ENCODE data around the gene BAIAP2L1.
A peak's percentile ranks its signal among the peaks of the same experiment; 100 is the strongest.

The BAIAP2L1 gene

DNA sequence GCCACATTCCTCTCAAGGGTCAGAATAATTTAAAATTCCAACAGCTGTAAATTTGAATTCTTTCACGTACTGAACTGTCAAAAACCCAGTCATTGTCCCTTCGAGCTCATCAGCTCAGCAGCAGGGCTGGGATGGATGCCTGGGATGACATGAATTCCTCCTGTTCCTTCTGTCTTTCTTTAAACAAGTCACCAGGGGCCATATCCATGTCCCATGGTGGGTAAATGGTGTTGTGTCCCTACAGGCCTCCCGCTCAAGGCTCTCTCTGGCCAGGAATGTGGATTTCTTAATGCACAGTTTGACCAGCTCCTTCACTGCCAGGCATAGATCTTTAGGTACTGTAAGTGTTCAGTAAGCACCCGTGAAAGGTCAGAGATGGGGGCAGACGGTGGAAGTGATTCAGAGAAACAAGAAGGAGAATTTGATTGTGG, 135.0 kb downstream of the BAIAP2L1 start:
- Histone ChIP-seq H3K27me3 (ENCODE audit: low read depth) (no peaks in the 10 kb centered on the region), H3K36me3 (replicated peaks) (no peaks in the 10 kb centered on the region), H3K9me3 (no peaks in the 10 kb centered on the region), H3K4me1 (no peaks in the 10 kb centered on the region), H3K4me3 (no peak overlapping the region)
- in situ Hi-C loops (cut with MboI; ENCODE audit: low sequenced_read_pairs) = no loop called here
- DNase-seq (ENCODE audit: low spot score in 2 of 2) = no peak

DNA sequence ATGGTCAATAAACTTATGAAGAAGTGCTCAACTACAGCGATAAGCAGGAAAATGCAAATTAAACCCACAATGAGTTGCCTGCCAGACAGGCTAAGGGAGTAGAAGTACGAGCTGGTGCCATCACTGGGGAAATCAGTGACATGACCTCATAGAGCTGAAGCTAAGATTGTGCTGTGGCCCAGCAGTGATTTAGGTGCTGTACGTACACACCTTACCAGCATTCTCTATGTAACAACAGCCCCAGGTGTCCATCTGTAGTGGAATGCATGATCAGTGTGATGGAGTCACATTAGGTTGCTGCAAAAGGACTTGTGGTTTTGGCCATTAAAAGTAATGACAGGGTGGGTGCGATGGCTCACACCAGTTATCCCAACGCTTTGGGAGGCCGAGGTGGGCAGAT, 143.2 kb downstream of the BAIAP2L1 start:
- Histone ChIP-seq H3K36me3 (replicated peaks) (peaks cover 3% of the 10 kb centered on the region; the same call in 1 of the 2 replicates), H3K27me3 (ENCODE audit: low read depth) (no peaks in the 10 kb centered on the region), H3K4me1 (no peaks in the 10 kb centered on the region; the same call in 1 of the 2 replicates), H3K4me3 (no peak overlapping the region), H3K9me3 (no peaks in the 10 kb centered on the region)
- in situ Hi-C loops (cut with MboI; ENCODE audit: low sequenced_read_pairs) = no loop called here
- no peak for DNase-seq (ENCODE audit: low spot score in 2 of 2)

DNA sequence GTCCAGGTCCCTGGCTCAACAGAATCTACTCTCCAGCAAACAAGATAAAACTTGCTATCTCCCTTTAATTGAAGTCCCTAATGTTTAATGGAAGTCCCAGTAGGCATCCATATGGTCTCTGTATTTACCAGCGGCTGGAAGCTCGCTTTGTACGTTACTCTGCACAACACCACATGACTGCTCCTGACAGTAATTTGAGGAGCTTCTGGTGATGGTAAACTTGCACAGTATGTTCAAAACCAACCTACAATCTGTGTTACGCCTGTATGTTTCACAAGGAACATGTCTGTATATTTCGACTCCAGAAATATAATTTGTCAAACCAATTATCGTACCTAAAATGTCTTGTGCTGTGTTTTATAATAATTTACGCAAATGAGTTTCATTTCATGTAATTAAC, 144.5 kb downstream of the BAIAP2L1 start:
- no peak for DNase-seq (ENCODE audit: low spot score in 2 of 2)
- in situ Hi-C loops (cut with MboI; ENCODE audit: low sequenced_read_pairs) = no loop called here
- no peak overlapping the region for H3K4me3 ChIP-seq

DNA sequence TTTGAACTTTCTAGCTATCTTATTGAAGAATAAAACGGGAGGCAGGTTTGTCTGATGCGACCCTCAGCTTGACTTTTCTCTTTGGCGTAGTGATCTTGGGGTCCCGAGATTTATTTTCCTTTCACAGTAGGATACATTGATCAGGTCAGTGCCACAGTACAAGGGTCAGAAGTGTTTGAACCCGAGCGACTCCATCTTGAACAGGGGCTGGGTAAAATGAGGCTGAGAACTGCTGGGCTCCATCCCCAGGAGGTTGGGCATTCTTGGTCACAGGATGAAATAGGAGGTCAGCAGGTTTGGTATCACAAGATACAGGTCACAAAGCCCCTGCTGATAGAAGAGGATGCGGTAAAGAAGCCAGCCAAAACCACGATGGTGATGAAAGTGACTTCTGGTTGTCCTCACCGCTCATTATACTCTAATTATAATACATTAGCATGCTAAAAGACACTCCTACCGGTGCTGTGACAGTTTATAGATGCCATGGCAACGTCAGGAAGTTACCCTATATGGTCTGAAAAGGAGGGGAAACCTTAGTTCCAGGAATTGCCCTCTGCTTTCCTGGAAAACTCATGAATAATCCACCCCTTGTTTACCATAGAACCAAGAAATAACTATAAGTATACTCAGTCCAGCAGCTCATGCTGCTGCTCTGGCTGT, 145.8 kb downstream of the BAIAP2L1 start:
- Histone ChIP-seq H3K27me3 (ENCODE audit: low read depth) (no peaks in the 10 kb centered on the region), H3K4me3 (no peak overlapping the region), H3K36me3 (replicated peaks) (peaks cover 3% of the 10 kb centered on the region; the same call in 1 of the 2 replicates), H3K4me1 (no peaks in the 10 kb centered on the region; the same call in 1 of the 2 replicates), H3K9me3 (no peaks in the 10 kb centered on the region)
- DNase-seq (ENCODE audit: low spot score in 2 of 2) = no peak
- in situ Hi-C loops (cut with MboI; ENCODE audit: low sequenced_read_pairs) = no loop called here

More for the DNA sequence above, 144.5 kb downstream of the BAIAP2L1 start:
- Histone ChIP-seq H3K36me3 (replicated peaks) (peaks cover 3% of the 10 kb centered on the region; the same call in 1 of the 2 replicates), H3K4me1 (no peaks in the 10 kb centered on the region; the same call in 1 of the 2 replicates), H3K27me3 (ENCODE audit: low read depth) (no peaks in the 10 kb centered on the region), H3K9me3 (no peaks in the 10 kb centered on the region)

DNA sequence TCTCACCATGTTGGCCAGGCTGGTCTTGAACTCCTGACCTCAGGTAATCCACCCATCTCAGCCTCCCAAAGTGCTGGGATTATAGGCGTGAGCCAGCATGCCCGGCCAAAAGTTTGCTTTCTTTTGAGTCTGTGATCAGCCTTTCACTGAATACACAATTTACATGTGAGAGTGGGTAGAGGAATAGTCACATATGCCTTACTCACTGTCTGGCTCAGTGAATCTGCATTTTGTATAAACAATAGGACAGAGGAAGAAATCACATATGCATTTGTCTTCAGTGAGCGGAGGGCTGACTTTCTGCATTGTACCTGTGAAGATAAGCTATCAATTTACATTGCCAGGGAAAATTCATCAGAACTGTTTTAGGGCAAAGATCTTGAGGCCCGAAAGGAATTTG, 146.4 kb downstream of the BAIAP2L1 start:
- Histone ChIP-seq H3K9me3 (no peaks in the 10 kb centered on the region), H3K4me1 (no peaks in the 10 kb centered on the region; the same call in 1 of the 2 replicates), H3K36me3 (replicated peaks) (peaks cover 3% of the 10 kb centered on the region; the same call in 1 of the 2 replicates), H3K4me3 (no peak overlapping the region), H3K27me3 (ENCODE audit: low read depth) (no peaks in the 10 kb centered on the region)
- in situ Hi-C loops (cut with MboI; ENCODE audit: low sequenced_read_pairs) = no loop called here
- DNase-seq (ENCODE audit: low spot score in 2 of 2) = no peak

DNA sequence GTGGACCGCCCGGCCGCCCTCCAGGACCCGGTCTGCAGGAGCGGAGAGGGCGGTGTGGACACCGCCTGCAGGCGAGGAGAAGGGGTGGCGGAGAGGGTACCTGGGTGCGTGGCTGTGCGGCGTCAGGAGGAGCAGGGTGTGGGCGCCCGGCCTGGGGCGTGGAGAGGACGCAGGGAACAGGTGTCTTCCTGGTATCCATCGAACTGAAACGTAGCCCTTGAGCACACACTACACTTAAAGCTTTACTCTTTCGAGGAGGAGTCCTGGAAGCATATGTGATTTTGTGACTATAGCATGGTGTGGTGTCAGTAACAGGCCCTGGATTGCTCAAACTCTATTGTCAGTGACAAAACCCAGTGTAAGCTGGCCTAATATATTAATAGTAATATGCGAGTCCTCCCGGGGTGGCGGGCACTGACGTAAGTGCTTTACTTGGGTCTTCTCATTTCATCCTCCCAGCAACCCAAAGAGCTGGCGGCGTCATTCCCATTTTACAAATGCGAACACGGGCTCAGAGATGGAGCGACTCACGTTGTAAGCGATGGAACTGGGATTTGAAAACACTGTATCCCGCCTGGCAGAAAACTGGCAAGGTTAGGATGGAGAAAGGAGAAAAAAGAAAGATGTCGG, 148.3 kb downstream of the BAIAP2L1 start:
- Histone ChIP-seq H3K27me3 (ENCODE audit: low read depth) (no peaks in the 10 kb centered on the region), H3K9me3 (no peaks in the 10 kb centered on the region), H3K4me1 (no peaks in the 10 kb centered on the region; the same call in 1 of the 2 replicates), H3K36me3 (replicated peaks) (peaks cover 3% of the 10 kb centered on the region; the same call in 1 of the 2 replicates), H3K4me3 (peak overlapping the region; percentile 81)
- in situ Hi-C loops (cut with MboI; ENCODE audit: low sequenced_read_pairs) = no loop called here
- no peak for DNase-seq (ENCODE audit: low spot score in 2 of 2)

DNA sequence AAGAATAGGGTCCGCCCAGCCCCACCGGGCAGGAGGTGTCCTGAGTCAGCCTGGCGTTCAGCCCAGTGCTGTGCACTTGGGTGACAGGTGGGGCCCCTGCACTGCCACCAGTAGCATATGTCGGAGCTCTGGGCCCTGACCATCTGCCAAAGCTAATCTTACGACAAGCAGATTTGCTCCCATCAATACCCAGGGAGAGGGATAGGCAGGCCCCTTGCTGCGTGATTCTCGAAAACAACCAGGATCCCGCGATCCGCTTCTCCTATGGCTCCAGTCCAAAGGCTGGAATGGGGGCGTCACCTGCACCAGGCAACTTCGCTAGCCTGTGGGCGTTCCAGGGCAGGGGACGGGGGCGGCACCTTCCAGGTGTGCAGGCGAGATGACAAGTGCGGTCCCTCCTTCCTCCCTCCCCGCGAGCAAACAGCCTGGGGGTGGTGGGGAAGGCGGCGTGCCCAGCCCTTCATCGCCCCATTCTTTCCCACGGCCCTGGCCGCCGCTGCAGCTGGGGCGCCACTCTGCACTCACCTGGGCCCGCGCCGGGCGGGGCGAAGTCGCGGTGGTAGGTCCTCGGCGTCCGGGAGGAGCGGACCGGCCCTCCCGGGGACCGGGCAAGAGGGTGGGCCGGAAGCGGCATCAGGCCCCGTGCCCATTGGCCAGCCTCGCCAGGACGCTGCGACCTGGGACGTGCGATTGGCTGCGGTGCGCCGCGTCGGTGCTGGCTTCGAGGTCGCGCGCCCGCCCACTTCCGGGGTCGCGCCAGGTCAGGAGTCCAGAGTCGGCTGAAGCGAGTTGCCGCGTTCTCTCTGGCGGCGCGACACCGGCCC, 149.1 kb downstream of the BAIAP2L1 start, which contains the start of gene TECPR1:
Gene TECPR1 (minus strand): TSS at position 632 of the 824 bp plus-strand sequence. CDS start 6,086 bp downstream, outside the sequence.
- Histone ChIP-seq H3K36me3 (replicated peaks) (peaks cover under 1% of the 10 kb centered on the region; the same call in 1 of the 2 replicates), H3K9me3 (no peaks in the 10 kb centered on the region), H3K4me3 (peak within 1 kb of the TSS; percentile 81), H3K27me3 (ENCODE audit: low read depth) (no peaks in the 10 kb centered on the region), H3K4me1 (no peaks in the 10 kb centered on the region; the same call in 1 of the 2 replicates)
- in situ Hi-C loops (cut with MboI; ENCODE audit: low sequenced_read_pairs) = no loop called here
- peak; percentile 88 to 94 for DNase-seq (ENCODE audit: low spot score in 2 of 2)

DNA sequence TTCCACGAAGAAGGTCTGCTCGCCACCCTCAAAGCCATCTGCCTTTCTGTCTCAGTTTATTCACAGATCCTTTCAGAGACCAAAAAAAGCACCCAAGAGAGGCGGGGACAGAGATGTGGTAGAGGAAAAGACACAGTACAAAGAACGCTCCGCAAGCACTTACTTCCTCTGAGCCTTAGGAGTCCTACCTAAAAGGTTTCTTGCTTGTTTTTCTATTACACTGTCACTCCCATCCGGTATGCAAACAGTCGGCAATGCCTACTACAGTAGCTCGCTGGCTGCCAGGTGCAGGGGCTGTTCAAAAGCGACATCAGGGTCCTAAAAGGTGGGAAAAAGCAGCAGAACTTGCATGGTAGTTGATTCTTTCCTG, 149.7 kb downstream of the BAIAP2L1 start:
- H3K36me3 ChIP-seq (replicated peaks) = no peaks in the 10 kb centered on the region
- DNase-seq (ENCODE audit: low spot score in 2 of 2) = no peak
- no peaks in the 10 kb centered on the region for H3K9me3 ChIP-seq
- no peaks in the 10 kb centered on the region for H3K27me3 ChIP-seq (ENCODE audit: low read depth)
- H3K4me3 ChIP-seq = peak overlapping the region; percentile 81
- no peaks in the 10 kb centered on the region; the same call in 1 of the 2 replicates for H3K4me1 ChIP-seq
- in situ Hi-C loops (cut with MboI; ENCODE audit: low sequenced_read_pairs) = no loop called here

DNA sequence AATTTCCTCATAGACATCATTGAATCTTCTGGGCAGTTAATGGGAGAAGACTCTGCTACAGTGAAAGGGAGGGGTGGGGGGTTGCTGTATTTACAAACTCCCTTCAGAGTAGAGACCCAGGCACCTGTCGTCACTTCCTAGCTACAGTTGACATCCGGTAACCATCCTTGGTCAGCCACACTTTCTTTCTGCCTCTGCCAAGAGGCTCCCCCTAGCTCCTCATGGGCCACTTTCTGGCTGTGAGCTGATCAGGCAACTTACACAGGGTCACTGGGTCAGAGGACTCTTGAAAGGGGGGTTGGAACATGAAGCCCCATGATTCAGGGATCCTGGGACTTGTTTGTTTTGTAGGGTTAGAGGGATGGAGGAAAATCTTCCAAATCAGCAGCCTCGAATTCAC, 150.1 kb downstream of the BAIAP2L1 start:
- no peak overlapping the region; the same call in 1 of the 2 replicates for H3K4me3 ChIP-seq
- no peaks in the 10 kb centered on the region for H3K9me3 ChIP-seq
- no peaks in the 10 kb centered on the region; the same call in 1 of the 2 replicates for H3K4me1 ChIP-seq
- no peaks in the 10 kb centered on the region for H3K36me3 ChIP-seq (replicated peaks)
- H3K27me3 ChIP-seq (ENCODE audit: low read depth) = no peaks in the 10 kb centered on the region
- in situ Hi-C loops (cut with MboI; ENCODE audit: low sequenced_read_pairs) = no loop called here
- no peak for DNase-seq (ENCODE audit: low spot score in 2 of 2)

DNA sequence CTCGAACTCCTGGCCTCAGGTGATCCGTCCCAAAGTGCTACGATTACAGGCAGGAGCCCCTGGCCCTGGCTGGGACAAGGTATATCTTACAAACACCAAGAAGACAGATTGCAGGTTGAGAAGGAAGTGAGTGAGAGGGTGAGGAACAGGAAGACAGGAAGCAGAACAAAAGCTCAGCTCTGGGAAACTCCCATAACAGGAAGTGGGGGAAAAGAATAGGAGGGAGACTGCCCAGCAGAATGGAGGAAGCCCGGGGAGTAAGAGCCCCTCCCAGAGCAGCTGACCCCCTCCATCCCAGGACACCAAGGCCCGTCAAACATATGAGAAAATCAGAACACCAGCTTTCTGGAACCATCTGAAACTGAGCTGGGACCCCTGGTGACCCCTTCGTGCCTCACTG, 151.8 kb downstream of the BAIAP2L1 start:
- H3K36me3 ChIP-seq (replicated peaks) = no peaks in the 10 kb centered on the region
- no peaks in the 10 kb centered on the region for H3K9me3 ChIP-seq
- H3K27me3 ChIP-seq (ENCODE audit: low read depth) = no peaks in the 10 kb centered on the region
- in situ Hi-C loops (cut with MboI; ENCODE audit: low sequenced_read_pairs) = no loop called here
- H3K4me1 ChIP-seq = no peaks in the 10 kb centered on the region; the same call in 1 of the 2 replicates
- no peak for DNase-seq (ENCODE audit: low spot score in 2 of 2)
- no peak overlapping the region for H3K4me3 ChIP-seq

DNA sequence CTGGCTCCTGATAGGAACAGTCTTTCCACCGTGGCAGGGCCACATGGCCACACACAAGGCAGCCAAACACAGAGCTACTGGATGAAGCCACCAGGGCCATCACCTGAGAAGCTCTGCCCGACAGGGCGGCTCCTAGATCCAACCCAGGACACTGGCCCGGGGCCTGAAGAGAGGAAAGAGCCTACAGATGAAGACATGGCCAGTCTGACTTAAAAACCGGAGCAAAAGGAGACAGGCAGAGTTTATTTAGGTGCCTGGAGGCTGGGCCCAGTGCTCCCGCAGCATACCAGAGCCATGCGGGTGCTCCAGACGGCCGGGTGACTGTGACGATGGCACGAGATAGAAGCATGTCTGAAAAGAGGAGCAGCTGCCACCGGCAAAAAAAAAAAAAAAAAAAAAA, 152.7 kb downstream of the BAIAP2L1 start:
- Histone ChIP-seq H3K9me3 (no peaks in the 10 kb centered on the region), H3K27me3 (ENCODE audit: low read depth) (no peaks in the 10 kb centered on the region), H3K4me3 (no peak overlapping the region), H3K36me3 (replicated peaks) (no peaks in the 10 kb centered on the region), H3K4me1 (no peaks in the 10 kb centered on the region; the same call in 1 of the 2 replicates)
- DNase-seq (ENCODE audit: low spot score in 2 of 2) = no peak
- in situ Hi-C loops (cut with MboI; ENCODE audit: low sequenced_read_pairs) = no loop called here

DNA sequence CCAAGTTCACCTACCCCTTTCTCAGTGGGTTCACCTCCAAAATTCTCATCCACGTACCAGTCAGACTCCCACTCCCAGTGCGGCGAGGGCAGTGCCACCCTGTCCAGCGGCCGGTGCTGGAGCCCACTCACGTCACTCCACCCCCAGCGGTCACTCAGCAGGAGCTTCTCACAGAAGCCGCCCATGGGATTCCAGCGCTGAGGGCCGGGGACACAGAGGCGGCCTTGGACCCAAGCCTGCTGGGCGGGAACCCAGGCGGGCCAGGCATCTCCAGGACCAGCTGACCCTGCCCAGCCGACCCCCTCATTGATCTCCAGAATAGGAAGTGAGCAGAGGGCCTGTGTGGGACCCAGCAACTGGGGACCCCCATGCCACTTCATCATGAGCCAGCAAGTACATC, 156.0 kb downstream of the BAIAP2L1 start:
- Histone ChIP-seq H3K4me3 (no peak overlapping the region), H3K9me3 (no peaks in the 10 kb centered on the region), H3K36me3 (replicated peaks) (no peaks in the 10 kb centered on the region), H3K27me3 (ENCODE audit: low read depth) (no peaks in the 10 kb centered on the region), H3K4me1 (no peaks in the 10 kb centered on the region)
- in situ Hi-C loops (cut with MboI; ENCODE audit: low sequenced_read_pairs) = no loop called here
- no peak for DNase-seq (ENCODE audit: low spot score in 2 of 2)

DNA sequence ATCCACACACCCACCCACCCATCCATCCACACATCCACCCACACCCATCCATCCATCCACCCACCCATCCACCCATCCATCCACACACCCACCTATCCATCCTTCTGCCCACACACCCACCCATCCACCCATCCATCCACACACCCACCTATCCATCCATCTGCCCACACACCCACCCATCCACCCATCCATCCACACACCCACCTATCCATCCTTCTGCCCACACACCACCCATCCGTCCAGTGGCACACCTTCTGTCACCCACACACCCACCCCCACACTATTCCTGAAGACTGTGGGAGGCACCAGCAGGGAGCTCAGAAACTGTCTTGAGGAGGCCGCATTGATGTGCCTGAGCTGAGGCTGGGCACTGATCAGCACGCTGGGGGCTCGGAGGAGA, 158.0 kb downstream of the BAIAP2L1 start:
- no peaks in the 10 kb centered on the region for H3K36me3 ChIP-seq (replicated peaks)
- H3K27me3 ChIP-seq (ENCODE audit: low read depth) = no peaks in the 10 kb centered on the region
- in situ Hi-C loops (cut with MboI; ENCODE audit: low sequenced_read_pairs) = no loop called here
- no peak for DNase-seq (ENCODE audit: low spot score in 2 of 2)
- no peak overlapping the region for H3K4me3 ChIP-seq
- no peaks in the 10 kb centered on the region for H3K4me1 ChIP-seq
- H3K9me3 ChIP-seq = no peaks in the 10 kb centered on the region
